Panc1 (cell line): ENCODE data around the gene TMEFF1.

Experiments
- CTCF ChIP-seq: fragments of 450-650 bp; IDR thresholded peaks from 2 replicates; pipeline ENCODE4 v1.5.1; 2017; ENCODE audit warnings: mild to moderate bottlenecking
- POLR2AphosphoS5 ChIP-seq: IDR thresholded peaks from 2 replicates; pipeline ENCODE4 v1.6.1; 2012; ENCODE audit warnings: mild to moderate bottlenecking, low read depth, low read length, moderate library complexity
- SIN3A ChIP-seq: IDR thresholded peaks from 2 replicates; pipeline ENCODE4 v1.6.1; 2012; ENCODE audit warnings: low read depth, mild to moderate bottlenecking, low read length, moderate library complexity, borderline replicate concordance; ENCODE audit not compliant: insufficient read depth
- TCF7L2 ChIP-seq: IDR thresholded peaks from 2 replicates; pipeline ENCODE4 v1.6.1; 2011; ENCODE audit warnings: mild to moderate bottlenecking, low read depth, low read length, inconsistent platforms
- TF ChIP-seq, protein P1 (sequence below), 2 experiments: IDR thresholded peaks; 2 replicates each; pipeline ENCODE4 v1.6.1; 2011 to 2012; ENCODE audit warnings: low read depth in 2 of 2, control low read depth in 1 of 2, low read length in 1 of 2, mild to moderate bottlenecking in 1 of 2, moderate library complexity in 1 of 2; ENCODE audit not compliant: insufficient read depth in 1 of 2

DNA sequence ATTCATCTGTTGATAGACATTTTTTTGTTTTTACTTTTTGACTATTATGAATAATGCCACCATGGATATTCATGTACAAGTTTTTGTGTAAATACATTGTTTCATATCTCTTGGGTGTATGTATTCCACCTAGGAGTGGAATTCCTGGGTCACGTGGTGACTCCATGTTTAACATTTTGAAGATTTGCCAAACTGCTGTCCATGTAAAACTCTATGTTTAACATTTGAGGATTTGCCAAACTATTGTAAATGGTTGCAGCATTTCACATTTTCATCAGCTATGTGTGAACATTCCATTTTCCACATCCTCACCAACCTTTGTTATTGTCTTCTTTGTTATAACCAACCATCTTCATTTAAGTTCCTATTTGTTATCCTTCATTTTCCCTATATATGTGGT lies 12.2 kb downstream of the TMEFF1 start:
- TF ChIP-seq POLR2AphosphoS5 (no peak), CTCF (no peak), TCF7L2 (no peak), SIN3A (no peak)
- TF ChIP-seq, protein P1, sequence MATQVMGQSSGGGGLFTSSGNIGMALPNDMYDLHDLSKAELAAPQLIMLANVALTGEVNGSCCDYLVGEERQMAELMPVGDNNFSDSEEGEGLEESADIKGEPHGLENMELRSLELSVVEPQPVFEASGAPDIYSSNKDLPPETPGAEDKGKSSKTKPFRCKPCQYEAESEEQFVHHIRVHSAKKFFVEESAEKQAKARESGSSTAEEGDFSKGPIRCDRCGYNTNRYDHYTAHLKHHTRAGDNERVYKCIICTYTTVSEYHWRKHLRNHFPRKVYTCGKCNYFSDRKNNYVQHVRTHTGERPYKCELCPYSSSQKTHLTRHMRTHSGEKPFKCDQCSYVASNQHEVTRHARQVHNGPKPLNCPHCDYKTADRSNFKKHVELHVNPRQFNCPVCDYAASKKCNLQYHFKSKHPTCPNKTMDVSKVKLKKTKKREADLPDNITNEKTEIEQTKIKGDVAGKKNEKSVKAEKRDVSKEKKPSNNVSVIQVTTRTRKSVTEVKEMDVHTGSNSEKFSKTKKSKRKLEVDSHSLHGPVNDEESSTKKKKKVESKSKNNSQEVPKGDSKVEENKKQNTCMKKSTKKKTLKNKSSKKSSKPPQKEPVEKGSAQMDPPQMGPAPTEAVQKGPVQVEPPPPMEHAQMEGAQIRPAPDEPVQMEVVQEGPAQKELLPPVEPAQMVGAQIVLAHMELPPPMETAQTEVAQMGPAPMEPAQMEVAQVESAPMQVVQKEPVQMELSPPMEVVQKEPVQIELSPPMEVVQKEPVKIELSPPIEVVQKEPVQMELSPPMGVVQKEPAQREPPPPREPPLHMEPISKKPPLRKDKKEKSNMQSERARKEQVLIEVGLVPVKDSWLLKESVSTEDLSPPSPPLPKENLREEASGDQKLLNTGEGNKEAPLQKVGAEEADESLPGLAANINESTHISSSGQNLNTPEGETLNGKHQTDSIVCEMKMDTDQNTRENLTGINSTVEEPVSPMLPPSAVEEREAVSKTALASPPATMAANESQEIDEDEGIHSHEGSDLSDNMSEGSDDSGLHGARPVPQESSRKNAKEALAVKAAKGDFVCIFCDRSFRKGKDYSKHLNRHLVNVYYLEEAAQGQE (IDR thresholded peaks at IDR 0.05; ENCODE audit: insufficient read depth in 1 of 2, low read depth in 2 of 2, low read length in 1 of 2): no peak
